HEK293 (cell line): ENCODE data around the gene SPTBN1.

Experiments
- CTCF ChIA-PET: fragments of 350-600 bp; formaldehyde crosslinking; extraction: SDS; loops from one replicate; lab custom pipeline; 2021; ENCODE audit warnings: antibody characterized with exemption; lab: Yijun Ruan, JAX
- POLR2A ChIA-PET: fragments of 300-600 bp; formaldehyde crosslinking; extraction: SDS; loops from one replicate; lab custom pipeline; 2020; ENCODE audit warnings: antibody characterized with exemption, inconsistent platforms; lab: Yijun Ruan, JAX
- H3K27ac ChIP-seq: fragments of 200-500 bp; sonication (Bioruptor generic); 2 replicates; pipeline ENCODE4 v1.5.1; 2014; ENCODE audit warnings: low read depth, low read length, control low read depth, inconsistent platforms; ENCODE audit errors: extremely low read depth
- H3K36me3 ChIP-seq, 2 experiments: fragments of 200-500 bp in 1 of 2; sonication (Bioruptor generic) in 1 of 2; 1 replicate in 1 of 2; 2 replicates in 1 of 2; pipeline ENCODE4 v1.5.1; 2014 to 2017; ENCODE audit warnings: inconsistent platforms in 2 of 2, low read length in 2 of 2; ENCODE audit not compliant: control insufficient read depth in 2 of 2, insufficient read depth in 1 of 2
- H3K4me1 ChIP-seq: fragments of 200-500 bp; sonication (Bioruptor generic); 2 replicates; pipeline ENCODE4 v1.5.1; 2014; ENCODE audit warnings: mild to moderate bottlenecking, low read length, inconsistent platforms; ENCODE audit not compliant: control insufficient read depth, insufficient read depth
- H3K4me3 ChIP-seq: 2 replicates; pipeline ENCODE4 v1.5.1; 2011; ENCODE audit warnings: low read depth, mild to moderate bottlenecking, control low read depth, low read length, moderate library complexity
- H3K9me3 ChIP-seq: fragments of 200-500 bp; sonication (Bioruptor generic); 2 replicates; pipeline ENCODE4 v1.5.1; 2014; ENCODE audit warnings: low read depth, low read length, inconsistent platforms; ENCODE audit not compliant: control insufficient read depth, insufficient read depth
- FEZF1 ChIP-seq: fragments of 450-650 bp; formaldehyde crosslinking; IDR thresholded peaks from 2 replicates; pipeline ENCODE4 v1.5.1; 2016; ENCODE audit warnings: missing biosample characterization, missing genetic modification characterization
- GLIS2 ChIP-seq: fragments of 450-650 bp; formaldehyde crosslinking; IDR thresholded peaks from 2 replicates; pipeline ENCODE4 v1.5.1; 2016; ENCODE audit warnings: missing biosample characterization, missing genetic modification characterization
- KLF7 ChIP-seq: fragments of 450-650 bp; formaldehyde crosslinking; IDR thresholded peaks from 2 replicates; pipeline ENCODE4 v1.5.1; 2016; ENCODE audit warnings: missing biosample characterization, missing genetic modification characterization, borderline replicate concordance
- WT1 ChIP-seq: fragments of 450-650 bp; formaldehyde crosslinking; IDR thresholded peaks from 2 replicates; pipeline ENCODE4 v1.5.1; 2016; ENCODE audit warnings: missing biosample characterization, missing genetic modification characterization
- YY1 ChIP-seq: fragments of 450-650 bp; formaldehyde crosslinking; IDR thresholded peaks from 2 replicates; pipeline ENCODE4 v1.5.1; 2018; ENCODE audit warnings: missing biosample characterization, missing genetic modification characterization
- ZBTB20 ChIP-seq: fragments of 450-650 bp; formaldehyde crosslinking; IDR thresholded peaks from 2 replicates; pipeline ENCODE4 v1.5.1; 2016; ENCODE audit warnings: missing biosample characterization, missing genetic modification characterization
- ZBTB48 ChIP-seq: fragments of 450-650 bp; formaldehyde crosslinking; IDR thresholded peaks from 2 replicates; pipeline ENCODE4 v1.5.1; 2016; ENCODE audit warnings: missing biosample characterization, missing genetic modification characterization
- ZFP41 ChIP-seq: fragments of 450-650 bp; formaldehyde crosslinking; IDR thresholded peaks from 2 replicates; pipeline ENCODE4 v1.5.1; 2016; ENCODE audit warnings: missing biosample characterization, missing genetic modification characterization, borderline replicate concordance
- ZNF133 ChIP-seq: fragments of 450-650 bp; formaldehyde crosslinking; IDR thresholded peaks from 2 replicates; pipeline ENCODE4 v1.5.1; 2016; ENCODE audit warnings: missing biosample characterization, missing genetic modification characterization
- ZNF324 ChIP-seq: fragments of 450-650 bp; formaldehyde crosslinking; IDR thresholded peaks from 2 replicates; pipeline ENCODE4 v1.5.1; 2016; ENCODE audit warnings: missing biosample characterization, missing genetic modification characterization
- ZNF37A ChIP-seq: fragments of 450-650 bp; IDR thresholded peaks from 2 replicates; pipeline ENCODE4 v1.5.1; 2018; ENCODE audit warnings: missing biosample characterization, missing genetic modification characterization
- ZNF404 ChIP-seq: fragments of 450-650 bp; formaldehyde crosslinking; IDR thresholded peaks from 2 replicates; pipeline ENCODE4 v1.5.1; 2017; ENCODE audit warnings: missing biosample characterization, missing genetic modification characterization
- ZNF514 ChIP-seq: fragments of 450-650 bp; formaldehyde crosslinking; IDR thresholded peaks from 2 replicates; pipeline ENCODE4 v1.5.1; 2016; ENCODE audit warnings: missing biosample characterization, missing genetic modification characterization
- ZNF624 ChIP-seq: fragments of 450-650 bp; formaldehyde crosslinking; IDR thresholded peaks from 2 replicates; pipeline ENCODE4 v1.5.1; 2017; ENCODE audit warnings: missing biosample characterization, missing genetic modification characterization
- TF ChIP-seq, protein P1 (sequence below): fragments of 450-650 bp; formaldehyde crosslinking; IDR thresholded peaks from 2 replicates; pipeline ENCODE4 v1.5.1; 2017; ENCODE audit warnings: missing biosample characterization, missing genetic modification characterization
- TF ChIP-seq, protein P2 (sequence below): fragments of 450-650 bp; formaldehyde crosslinking; IDR thresholded peaks from 2 replicates; pipeline ENCODE4 v1.5.1; 2016; ENCODE audit warnings: missing biosample characterization, missing genetic modification characterization
- TF ChIP-seq, protein P3 (sequence below): fragments of 450-650 bp; formaldehyde crosslinking; IDR thresholded peaks from 2 replicates; pipeline ENCODE4 v1.5.1; 2016; ENCODE audit warnings: missing biosample characterization, missing genetic modification characterization
- TF ChIP-seq, protein P4 (sequence below): fragments of 450-650 bp; formaldehyde crosslinking; IDR thresholded peaks from 2 replicates; pipeline ENCODE4 v1.5.1; 2017; ENCODE audit warnings: missing biosample characterization, missing genetic modification characterization

The SPTBN1 gene

DNA sequence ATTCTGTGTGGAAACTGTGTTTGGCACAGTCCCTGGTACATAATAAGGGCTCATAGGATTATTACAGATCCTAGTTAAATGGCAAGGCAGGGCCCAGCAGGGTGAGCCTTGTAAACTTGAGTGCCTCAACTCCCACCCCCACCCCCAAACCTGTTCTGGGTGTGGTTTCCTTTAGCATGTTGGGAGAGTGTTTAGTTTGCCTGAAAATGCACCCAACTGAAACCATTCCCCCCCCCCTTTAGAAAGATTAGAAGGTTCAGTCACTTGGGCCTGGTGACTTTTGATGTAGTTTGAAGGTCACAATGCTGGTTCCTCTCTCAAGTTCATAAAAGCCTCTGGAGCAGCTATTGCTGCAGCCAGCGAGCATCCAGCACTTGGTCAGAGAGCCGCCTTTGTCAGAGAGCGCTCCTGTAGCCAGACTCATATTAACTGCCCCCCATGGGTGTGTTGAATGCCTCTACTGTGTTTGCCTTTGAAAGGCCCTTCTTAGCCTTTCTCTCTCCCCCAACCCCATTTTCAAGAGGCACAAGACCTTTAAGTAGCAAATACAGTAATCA lies 113.7 kb downstream of the SPTBN1 start:
- Histone ChIP-seq H3K9me3 (no peaks in the 10 kb centered on the region), H3K4me3 (no peak overlapping the region), H3K36me3 (no peaks in the 10 kb centered on the region), H3K27ac (peak overlapping the region; percentile 98; the same call in 1 of the 2 replicates), H3K4me1 (peaks cover 60% of the 10 kb centered on the region)
- POLR2A ChIA-PET, result interaction anchor here (3.9 kb wide), 1 partner anchor 11 kb away, joined by 48 read pairs; no protein-coding TSS in a partner anchor
- CTCF ChIA-PET, result interaction anchor here (1.1 kb wide), 1 partner anchor 12 kb away, joined by 3 read pairs; no protein-coding TSS in a partner anchor
- TF ChIP-seq, protein P1, sequence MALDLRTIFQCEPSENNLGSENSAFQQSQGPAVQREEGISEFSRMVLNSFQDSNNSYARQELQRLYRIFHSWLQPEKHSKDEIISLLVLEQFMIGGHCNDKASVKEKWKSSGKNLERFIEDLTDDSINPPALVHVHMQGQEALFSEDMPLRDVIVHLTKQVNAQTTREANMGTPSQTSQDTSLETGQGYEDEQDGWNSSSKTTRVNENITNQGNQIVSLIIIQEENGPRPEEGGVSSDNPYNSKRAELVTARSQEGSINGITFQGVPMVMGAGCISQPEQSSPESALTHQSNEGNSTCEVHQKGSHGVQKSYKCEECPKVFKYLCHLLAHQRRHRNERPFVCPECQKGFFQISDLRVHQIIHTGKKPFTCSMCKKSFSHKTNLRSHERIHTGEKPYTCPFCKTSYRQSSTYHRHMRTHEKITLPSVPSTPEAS (tag by site-specific recombination), result 0 out of 2 replicates have a peak, but pooled peaks have one; percentile 5
- TF ChIP-seq FEZF1 (tag by site-specific recombination), result peak; percentile 64
- TF ChIP-seq, protein P2, sequence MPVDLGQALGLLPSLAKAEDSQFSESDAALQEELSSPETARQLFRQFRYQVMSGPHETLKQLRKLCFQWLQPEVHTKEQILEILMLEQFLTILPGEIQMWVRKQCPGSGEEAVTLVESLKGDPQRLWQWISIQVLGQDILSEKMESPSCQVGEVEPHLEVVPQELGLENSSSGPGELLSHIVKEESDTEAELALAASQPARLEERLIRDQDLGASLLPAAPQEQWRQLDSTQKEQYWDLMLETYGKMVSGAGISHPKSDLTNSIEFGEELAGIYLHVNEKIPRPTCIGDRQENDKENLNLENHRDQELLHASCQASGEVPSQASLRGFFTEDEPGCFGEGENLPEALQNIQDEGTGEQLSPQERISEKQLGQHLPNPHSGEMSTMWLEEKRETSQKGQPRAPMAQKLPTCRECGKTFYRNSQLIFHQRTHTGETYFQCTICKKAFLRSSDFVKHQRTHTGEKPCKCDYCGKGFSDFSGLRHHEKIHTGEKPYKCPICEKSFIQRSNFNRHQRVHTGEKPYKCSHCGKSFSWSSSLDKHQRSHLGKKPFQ, result peak; percentile 22; the same call in 1 of the 2 replicates
- no peak for TF ChIP-seq ZNF404 (tag by site-specific recombination)
- no peak for TF ChIP-seq ZNF514 (tag by site-specific recombination)
- TF ChIP-seq WT1, result peak; percentile 44; the same call in 1 of the 2 replicates
- peak; percentile 63; the same call in 1 of the 2 replicates for TF ChIP-seq ZBTB48 (tag by site-specific recombination)
- TF ChIP-seq, protein P3, sequence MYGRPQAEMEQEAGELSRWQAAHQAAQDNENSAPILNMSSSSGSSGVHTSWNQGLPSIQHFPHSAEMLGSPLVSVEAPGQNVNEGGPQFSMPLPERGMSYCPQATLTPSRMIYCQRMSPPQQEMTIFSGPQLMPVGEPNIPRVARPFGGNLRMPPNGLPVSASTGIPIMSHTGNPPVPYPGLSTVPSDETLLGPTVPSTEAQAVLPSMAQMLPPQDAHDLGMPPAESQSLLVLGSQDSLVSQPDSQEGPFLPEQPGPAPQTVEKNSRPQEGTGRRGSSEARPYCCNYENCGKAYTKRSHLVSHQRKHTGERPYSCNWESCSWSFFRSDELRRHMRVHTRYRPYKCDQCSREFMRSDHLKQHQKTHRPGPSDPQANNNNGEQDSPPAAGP, result 0 out of 2 replicates have a peak, but pooled peaks have one; percentile 22

DNA sequence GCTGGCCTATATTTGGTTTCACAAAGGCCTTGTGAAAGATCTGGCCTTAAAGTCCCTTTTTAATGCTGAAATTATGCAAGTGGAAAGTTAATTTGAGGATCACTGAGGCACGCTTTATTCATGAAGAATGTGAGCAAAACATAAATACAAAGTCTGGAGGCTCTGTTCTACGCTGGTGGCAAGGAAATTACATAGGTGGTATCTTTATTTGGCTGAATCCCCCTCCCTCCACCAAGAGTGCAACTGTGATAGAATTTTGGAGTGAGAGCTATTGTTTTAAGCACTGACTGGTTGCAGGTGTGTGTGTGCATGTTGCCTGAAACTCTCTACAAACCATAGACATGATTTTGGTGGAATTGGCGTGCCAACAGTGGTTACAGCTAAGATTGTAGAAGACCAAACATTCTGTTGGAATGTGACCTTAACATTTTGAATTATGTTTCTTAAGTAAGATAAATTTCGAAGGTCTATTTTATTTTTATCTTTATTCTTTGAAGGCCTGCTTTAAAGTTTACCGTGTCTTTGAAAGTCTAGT lies 114.3 kb downstream of the SPTBN1 start:
- Histone ChIP-seq H3K36me3 (no peaks in the 10 kb centered on the region), H3K9me3 (no peaks in the 10 kb centered on the region), H3K4me3 (no peak overlapping the region), H3K4me1 (peaks cover 62% of the 10 kb centered on the region), H3K27ac (peak overlapping the region; percentile 98; the same call in 1 of the 2 replicates)
- ChIA-PET POLR2A (interaction anchor here (3.9 kb wide), 1 partner anchor 11 kb away, joined by 48 read pairs; no protein-coding TSS in a partner anchor), CTCF (no interaction called here)
- no peak for TF ChIP-seq ZBTB20
- no peak for TF ChIP-seq YY1 (tag by site-specific recombination)
- TF ChIP-seq KLF7, result no peak
- no peak for TF ChIP-seq ZNF324 (tag by site-specific recombination)
- TF ChIP-seq ZNF37A (tag by site-specific recombination), result no peak
- no peak for TF ChIP-seq ZNF624 (tag by site-specific recombination)
- TF ChIP-seq ZFP41, result no peak
- TF ChIP-seq ZNF133 (tag by site-specific recombination), result no peak
- TF ChIP-seq GLIS2 (tag by site-specific recombination), result no peak
- TF ChIP-seq, protein P4, sequence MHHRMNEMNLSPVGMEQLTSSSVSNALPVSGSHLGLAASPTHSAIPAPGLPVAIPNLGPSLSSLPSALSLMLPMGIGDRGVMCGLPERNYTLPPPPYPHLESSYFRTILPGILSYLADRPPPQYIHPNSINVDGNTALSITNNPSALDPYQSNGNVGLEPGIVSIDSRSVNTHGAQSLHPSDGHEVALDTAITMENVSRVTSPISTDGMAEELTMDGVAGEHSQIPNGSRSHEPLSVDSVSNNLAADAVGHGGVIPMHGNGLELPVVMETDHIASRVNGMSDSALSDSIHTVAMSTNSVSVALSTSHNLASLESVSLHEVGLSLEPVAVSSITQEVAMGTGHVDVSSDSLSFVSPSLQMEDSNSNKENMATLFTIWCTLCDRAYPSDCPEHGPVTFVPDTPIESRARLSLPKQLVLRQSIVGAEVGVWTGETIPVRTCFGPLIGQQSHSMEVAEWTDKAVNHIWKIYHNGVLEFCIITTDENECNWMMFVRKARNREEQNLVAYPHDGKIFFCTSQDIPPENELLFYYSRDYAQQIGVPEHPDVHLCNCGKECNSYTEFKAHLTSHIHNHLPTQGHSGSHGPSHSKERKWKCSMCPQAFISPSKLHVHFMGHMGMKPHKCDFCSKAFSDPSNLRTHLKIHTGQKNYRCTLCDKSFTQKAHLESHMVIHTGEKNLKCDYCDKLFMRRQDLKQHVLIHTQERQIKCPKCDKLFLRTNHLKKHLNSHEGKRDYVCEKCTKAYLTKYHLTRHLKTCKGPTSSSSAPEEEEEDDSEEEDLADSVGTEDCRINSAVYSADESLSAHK (tag by site-specific recombination), result no peak
